ENCODE measurements around the gene IFT122.

DNA sequence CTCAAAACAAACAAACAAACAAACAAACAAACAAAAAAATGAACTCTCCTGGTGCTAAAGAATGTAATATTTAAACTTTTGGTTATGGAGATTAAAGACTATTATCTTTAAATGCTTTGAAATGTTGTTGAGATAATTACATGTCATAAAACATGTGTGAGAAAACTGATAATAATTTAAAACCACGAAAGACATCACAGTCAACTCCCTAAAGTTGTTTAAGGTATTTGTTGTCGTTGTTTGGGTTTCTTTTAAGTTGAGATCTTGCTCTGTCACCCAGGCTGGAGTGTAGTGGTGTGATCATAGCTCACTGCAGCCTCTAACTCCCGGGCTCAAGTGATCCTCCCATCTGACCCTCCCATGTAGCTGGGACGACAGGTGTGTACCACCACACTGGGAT is 23.6 kb upstream of the IFT122 start:
- TF ChIP-seq, protein P1, sequence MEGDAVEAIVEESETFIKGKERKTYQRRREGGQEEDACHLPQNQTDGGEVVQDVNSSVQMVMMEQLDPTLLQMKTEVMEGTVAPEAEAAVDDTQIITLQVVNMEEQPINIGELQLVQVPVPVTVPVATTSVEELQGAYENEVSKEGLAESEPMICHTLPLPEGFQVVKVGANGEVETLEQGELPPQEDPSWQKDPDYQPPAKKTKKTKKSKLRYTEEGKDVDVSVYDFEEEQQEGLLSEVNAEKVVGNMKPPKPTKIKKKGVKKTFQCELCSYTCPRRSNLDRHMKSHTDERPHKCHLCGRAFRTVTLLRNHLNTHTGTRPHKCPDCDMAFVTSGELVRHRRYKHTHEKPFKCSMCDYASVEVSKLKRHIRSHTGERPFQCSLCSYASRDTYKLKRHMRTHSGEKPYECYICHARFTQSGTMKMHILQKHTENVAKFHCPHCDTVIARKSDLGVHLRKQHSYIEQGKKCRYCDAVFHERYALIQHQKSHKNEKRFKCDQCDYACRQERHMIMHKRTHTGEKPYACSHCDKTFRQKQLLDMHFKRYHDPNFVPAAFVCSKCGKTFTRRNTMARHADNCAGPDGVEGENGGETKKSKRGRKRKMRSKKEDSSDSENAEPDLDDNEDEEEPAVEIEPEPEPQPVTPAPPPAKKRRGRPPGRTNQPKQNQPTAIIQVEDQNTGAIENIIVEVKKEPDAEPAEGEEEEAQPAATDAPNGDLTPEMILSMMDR (IDR thresholded peaks at IDR 0.05) = no peak
- no peak for TF ChIP-seq POLR2A (IDR thresholded peaks at IDR 0.05)

Measured in testis (tissue), 2 donors.